HG03196 (cell line): ENCODE data around the gene AGTPBP1.

ENCODE experiments used
- ATAC-seq: cut with Tn5 transposase; IDR thresholded peaks from one replicate; pipeline ENCODE4 v1.9.1; 2021; ENCODE audit not compliant: unreplicated experiment

AGTPBP1 gene

GRCh38 chr9:85502815-85503655 lies 238.7 kb downstream of the AGTPBP1 start:
- no peak for ATAC-seq

- no peak for ATAC-seq
Observed at GRCh38 chr9:85501882-85502281, 239.9 kb downstream of the AGTPBP1 start.

GRCh38 chr9:85501456-85501855 lies 240.3 kb downstream of the AGTPBP1 start:
- no peak for ATAC-seq
